ENCODE results near the gene ROBO3.

ROBO3 gene

DNA sequence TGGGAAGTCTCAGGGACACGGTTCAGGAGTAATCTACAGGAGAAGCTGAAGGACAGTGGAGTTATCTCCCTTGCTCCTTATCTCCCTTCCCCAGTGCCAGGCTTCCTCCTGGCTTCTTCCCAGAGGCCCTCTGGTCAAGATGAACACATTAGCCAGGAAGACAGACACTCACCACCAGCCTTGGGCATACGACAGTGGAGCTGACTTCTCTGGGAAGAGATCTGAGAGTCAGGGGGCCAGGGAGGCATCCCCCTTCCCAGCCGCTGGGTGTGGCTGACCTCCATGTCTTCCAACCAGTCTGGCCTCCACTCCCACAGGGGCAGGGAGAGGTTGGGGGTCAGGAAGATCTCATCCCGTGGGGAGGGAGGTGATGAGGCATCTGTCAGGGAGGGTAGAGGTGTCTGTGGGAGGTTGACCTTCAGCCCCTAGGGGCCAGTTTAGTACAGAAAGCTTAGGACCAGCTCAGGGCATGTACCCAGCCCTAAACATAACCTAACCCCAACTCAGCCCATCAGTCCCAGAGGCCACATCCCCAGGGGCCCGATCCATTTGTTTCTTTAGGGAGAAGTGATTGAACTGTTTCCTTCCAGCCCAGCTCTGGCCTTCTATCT, 19.7 kb downstream of the ROBO3 start:
- no peak overlapping the region for H3K4me3 Mint-ChIP-seq
- ATAC-seq (replicated peaks), result no peak
- H3K27me3 Mint-ChIP-seq, result peaks cover 32 to 53% of the 10 kb centered on the region in 2 donors
- no peaks in the 10 kb centered on the region for H3K9me3 Mint-ChIP-seq
- H3K36me3 Mint-ChIP-seq (ENCODE audit: insufficient read depth), result no peaks in the 10 kb centered on the region
- H3K27ac Mint-ChIP-seq, result no peak overlapping the region
- DNase-seq, result no peak
- H3K4me1 Mint-ChIP-seq (ENCODE audit: low read depth in 2 of 2), result no peaks in the 10 kb centered on the region

DNA sequence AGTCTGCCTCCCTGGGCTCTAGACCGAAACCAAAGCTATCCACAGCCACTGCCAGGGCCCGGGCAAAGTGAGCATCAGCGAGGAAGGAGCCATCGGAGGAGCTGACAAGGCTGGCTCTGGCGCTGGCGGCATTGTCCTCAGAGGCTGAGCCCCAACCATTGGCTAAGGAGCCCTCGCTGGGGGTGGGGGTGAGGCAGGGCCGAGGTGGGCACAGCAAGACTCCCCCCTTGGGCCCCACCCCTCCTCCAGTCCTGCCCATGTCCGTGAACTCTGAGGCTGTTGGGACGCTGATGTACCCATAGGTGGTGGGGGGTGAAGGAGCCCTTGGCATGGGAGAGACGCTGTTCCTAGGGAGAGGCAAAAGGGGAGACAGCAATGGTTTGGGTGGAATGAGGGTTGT, 21.2 kb downstream of the ROBO3 start:
- Mint-ChIP-seq H3K4me1 (ENCODE audit: low read depth in 2 of 2) (no peaks in the 10 kb centered on the region), H3K36me3 (ENCODE audit: insufficient read depth) (no peaks in the 10 kb centered on the region), H3K27me3 (peaks cover 32 to 53% of the 10 kb centered on the region in 2 donors), H3K27ac (no peak overlapping the region), H3K9me3 (no peaks in the 10 kb centered on the region), H3K4me3 (no peak overlapping the region)
- ATAC-seq (replicated peaks) (no peak), DNase-seq (no peak)

DNA sequence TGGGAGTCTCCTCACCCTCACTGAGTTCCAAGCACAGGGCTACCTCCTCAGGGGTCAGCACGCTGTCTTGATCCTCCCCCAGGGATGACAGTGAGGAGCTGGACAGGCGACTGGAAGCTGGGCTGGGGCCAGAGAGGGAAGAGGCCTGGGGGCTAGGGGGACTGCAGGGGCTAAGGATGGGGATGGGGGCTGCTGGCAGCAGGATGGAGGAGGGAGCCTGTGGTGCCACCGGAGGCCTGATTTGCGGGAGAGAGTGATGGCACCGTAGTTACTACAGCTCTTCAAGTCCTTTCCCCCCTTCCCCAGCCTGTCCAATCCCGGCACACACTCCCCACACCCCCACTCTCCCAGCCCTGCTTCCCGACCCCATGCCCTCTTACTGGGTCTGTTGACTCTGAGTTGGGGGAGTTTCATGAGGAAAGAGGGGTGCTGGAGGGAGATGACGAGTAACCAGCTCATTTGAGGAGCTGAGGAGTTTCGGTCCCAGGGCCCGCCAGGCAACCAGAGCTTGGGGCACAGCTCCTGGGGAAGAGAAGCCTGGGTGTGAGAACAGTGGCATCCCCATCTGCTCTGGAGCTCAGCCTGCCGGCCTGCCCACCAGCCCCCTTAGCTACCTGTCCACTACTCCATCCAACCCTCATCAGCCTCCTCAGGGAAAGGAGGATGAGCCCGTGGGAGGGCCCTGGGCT, 21.9 kb downstream of the ROBO3 start:
- no peaks in the 10 kb centered on the region for H3K9me3 Mint-ChIP-seq
- H3K4me3 Mint-ChIP-seq, result no peak overlapping the region
- ATAC-seq (replicated peaks) (no peak), DNase-seq (no peak)
- no peaks in the 10 kb centered on the region for H3K4me1 Mint-ChIP-seq (ENCODE audit: low read depth in 2 of 2)
- peaks cover 32 to 54% of the 10 kb centered on the region in 2 donors for H3K27me3 Mint-ChIP-seq
- H3K27ac Mint-ChIP-seq, result no peak overlapping the region
- no peaks in the 10 kb centered on the region for H3K36me3 Mint-ChIP-seq (ENCODE audit: insufficient read depth)

DNA sequence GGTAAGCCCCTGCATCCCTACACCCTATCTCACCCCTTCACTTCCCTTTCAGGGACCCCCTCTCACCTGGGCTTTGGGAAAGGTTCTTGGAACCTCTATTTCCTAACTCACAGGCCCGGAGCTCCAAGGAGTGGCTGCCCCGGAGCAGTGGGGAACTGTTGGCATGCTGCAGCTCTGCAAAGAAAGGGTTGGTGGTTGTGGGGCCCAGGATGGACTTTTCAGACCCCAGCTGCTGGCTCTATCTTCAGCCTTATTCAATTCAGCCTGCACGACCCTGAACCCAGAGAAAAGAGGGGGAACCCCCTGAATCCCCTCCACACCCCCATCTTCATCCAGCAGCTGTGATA, 22.4 kb downstream of the ROBO3 start:
- DNase-seq, result no peak
- Mint-ChIP-seq H3K4me1 (ENCODE audit: low read depth in 2 of 2) (no peaks in the 10 kb centered on the region), H3K27ac (no peak overlapping the region), H3K4me3 (no peak overlapping the region), H3K27me3 (peaks cover 32 to 59% of the 10 kb centered on the region in 2 donors), H3K36me3 (ENCODE audit: insufficient read depth) (peaks cover 1% of the 10 kb centered on the region), H3K9me3 (no peaks in the 10 kb centered on the region)
- no peak for ATAC-seq (replicated peaks)

DNA sequence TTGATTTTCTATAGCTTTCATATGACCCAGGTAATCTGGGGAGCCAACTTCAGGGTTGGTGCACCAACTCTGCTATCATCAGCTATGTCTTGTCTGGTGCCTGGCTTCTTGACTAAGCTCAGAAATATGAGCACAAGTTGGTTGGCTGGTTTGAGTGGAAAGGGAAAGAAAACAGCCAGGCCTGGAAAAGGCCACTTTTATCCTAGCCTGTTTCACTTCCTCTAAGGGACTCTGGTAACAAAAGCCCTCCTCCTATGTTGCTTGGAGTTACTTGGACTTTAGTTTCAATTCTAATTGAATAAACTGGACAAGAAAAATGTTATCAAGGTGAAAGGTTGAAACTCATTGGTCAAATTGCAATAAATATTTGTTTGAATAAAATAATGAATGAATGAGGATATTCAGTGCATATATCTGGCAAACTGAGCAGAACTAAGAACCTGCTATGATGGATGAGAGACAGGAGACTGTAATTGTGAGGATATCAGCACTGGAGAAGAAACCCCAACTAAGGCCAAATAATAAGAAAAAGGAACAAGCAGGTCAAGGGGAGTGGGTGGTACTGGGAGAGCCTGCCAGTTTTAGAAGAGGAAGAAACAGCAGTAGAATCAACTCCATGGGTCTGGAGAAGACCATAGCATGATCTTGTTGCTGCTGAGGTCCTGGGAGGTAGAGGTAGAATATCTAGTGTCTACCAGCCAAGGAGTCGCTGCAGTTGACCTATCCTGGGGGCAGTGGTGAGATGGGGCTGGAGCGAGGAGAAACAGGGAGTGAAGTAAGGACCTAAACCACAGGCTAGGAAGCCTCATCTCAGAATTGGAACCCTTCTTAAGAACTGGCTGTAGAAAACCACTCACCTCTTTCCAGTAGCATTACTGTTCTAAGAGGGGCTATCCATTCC, 24.2 kb downstream of the ROBO3 start:
- H3K4me1 Mint-ChIP-seq (ENCODE audit: low read depth in 2 of 2), result no peaks in the 10 kb centered on the region
- no peak overlapping the region for H3K4me3 Mint-ChIP-seq
- no peak overlapping the region for H3K27ac Mint-ChIP-seq
- H3K27me3 Mint-ChIP-seq, result peaks cover 25 to 63% of the 10 kb centered on the region in 2 donors
- H3K9me3 Mint-ChIP-seq, result no peaks in the 10 kb centered on the region
- H3K36me3 Mint-ChIP-seq (ENCODE audit: insufficient read depth), result peaks cover 4% of the 10 kb centered on the region
- no peak for DNase-seq
- no peak for ATAC-seq (replicated peaks)

DNA sequence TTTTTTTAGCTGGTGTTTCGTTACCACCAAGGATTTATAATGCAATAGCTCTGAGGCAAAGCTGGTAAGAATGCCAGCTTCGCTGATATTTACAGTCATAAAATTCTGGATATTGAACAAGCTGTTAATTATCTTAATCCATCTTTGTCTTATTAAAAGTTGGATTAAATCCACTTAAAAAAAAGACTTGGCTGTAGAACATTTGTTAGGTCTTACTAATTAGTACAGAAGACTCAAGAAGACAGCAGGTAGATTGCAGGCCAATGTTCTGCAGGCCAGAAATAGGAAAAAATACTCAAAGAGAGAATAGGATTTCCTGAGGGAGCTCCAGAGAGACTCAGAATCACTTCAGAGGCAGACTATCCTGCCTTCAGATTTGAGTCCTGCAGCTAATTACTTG, 24.9 kb downstream of the ROBO3 start:
- H3K27me3 Mint-ChIP-seq, result peaks cover 25 to 63% of the 10 kb centered on the region in 2 donors
- no peak for ATAC-seq (replicated peaks)

DNA sequence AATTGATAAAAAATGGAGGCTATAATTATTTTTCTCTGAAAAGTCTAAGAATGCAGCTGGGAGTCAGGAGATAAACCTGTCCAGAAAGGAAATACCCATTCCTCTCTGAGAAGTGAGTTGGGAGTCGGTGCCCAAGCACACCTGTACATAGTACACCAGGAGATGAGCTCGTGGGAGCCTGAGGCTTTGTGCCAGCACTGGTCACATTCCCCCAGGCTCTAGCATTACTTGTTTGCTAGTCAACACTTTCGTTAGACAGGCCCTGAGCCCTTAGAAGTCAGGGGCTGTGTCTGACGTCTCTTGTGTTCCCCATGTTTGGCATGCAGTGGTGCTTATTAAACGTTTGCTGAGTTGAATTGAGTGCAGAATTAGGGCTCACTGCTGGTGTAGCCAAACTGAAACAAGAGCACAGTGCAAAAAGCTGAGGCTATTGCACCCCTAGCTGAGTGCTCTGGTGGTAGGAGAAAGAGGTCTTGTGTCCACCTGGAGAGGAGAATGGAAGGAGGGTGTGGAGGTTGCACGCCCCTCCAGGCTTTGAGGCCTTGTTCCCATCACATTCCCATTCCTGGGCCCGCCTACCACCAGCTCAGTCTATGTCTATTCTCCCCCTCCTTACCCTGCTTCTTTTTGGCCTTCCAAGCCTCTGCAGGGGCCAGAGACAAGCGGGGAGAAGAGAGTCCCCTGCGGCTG, 25.6 kb downstream of the ROBO3 start:
- DNase-seq (no peak), ATAC-seq (replicated peaks) (no peak)
- no peaks in the 10 kb centered on the region for H3K4me1 Mint-ChIP-seq (ENCODE audit: low read depth in 2 of 2)

More for the DNA sequence above, 24.9 kb downstream of the ROBO3 start:
- peaks cover 4% of the 10 kb centered on the region for H3K36me3 Mint-ChIP-seq (ENCODE audit: insufficient read depth)
- H3K9me3 Mint-ChIP-seq, result no peaks in the 10 kb centered on the region
- no peak for DNase-seq
- H3K4me3 Mint-ChIP-seq, result no peak overlapping the region
- no peaks in the 10 kb centered on the region for H3K4me1 Mint-ChIP-seq (ENCODE audit: low read depth in 2 of 2)
- no peak overlapping the region for H3K27ac Mint-ChIP-seq

DNA sequence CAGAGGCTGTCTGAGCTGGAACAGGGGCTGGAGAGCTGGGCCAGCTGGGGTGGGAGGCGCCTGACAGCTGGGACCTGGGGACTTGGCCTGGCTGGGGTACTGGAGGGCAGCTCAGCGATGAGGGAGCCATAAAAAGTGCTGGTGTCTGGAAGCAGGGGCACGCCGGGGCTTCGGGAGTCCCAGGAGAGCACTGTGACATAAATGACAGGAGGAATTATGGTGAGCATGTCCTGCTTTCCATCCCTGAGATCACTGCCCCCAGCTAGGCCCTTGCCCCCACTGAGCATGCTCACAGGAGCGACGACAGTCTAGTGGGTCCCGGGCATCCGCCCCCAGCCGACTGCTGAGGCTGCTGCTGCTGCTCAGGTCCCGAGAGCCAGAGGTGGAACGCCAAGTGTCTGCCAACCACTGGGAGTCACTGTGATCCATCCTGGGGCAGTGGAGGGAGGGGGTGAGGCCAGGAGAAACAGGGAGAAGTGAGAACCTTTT, 26.2 kb downstream of the ROBO3 start:
- ATAC-seq (replicated peaks), result no peak
- H3K36me3 Mint-ChIP-seq (ENCODE audit: insufficient read depth), result peaks cover 4% of the 10 kb centered on the region
- H3K27ac Mint-ChIP-seq, result no peak overlapping the region
- no peaks in the 10 kb centered on the region for H3K4me1 Mint-ChIP-seq (ENCODE audit: low read depth in 2 of 2)
- no peak overlapping the region for H3K4me3 Mint-ChIP-seq
- peaks cover 15 to 57% of the 10 kb centered on the region in 2 donors for H3K27me3 Mint-ChIP-seq
- DNase-seq, result no peak
- H3K9me3 Mint-ChIP-seq, result no peaks in the 10 kb centered on the region

More for the DNA sequence above, 25.6 kb downstream of the ROBO3 start:
- H3K27ac Mint-ChIP-seq, result no peak overlapping the region
- peaks cover 4% of the 10 kb centered on the region for H3K36me3 Mint-ChIP-seq (ENCODE audit: insufficient read depth)
- H3K27me3 Mint-ChIP-seq, result peaks cover 20 to 60% of the 10 kb centered on the region in 2 donors
- H3K4me3 Mint-ChIP-seq, result no peak overlapping the region
- H3K9me3 Mint-ChIP-seq, result no peaks in the 10 kb centered on the region

DNA sequence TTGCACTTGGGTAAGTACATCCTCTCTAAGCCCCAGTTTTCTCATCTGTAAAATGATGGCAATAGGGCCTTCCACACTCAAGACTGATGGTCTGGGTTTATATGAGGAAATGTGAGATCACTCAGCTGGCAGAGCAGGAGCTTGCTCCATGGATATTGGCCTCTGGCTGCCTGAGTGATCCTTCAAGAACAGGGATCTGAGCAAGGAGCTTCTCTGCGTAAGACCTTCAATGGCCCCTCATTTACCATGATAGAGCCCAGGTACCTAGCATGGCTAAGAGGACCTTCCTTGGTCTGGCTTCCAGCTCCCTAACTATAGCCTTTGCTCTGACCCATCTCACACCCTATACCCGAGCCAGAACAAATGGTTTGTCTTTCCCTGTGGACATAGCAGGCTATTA, 26.9 kb downstream of the ROBO3 start:
- H3K36me3 Mint-ChIP-seq (ENCODE audit: insufficient read depth), result peaks cover 4% of the 10 kb centered on the region
- H3K4me1 Mint-ChIP-seq (ENCODE audit: low read depth in 2 of 2), result no peaks in the 10 kb centered on the region
- H3K27ac Mint-ChIP-seq, result no peak overlapping the region
- H3K27me3 Mint-ChIP-seq, result peaks cover 10 to 57% of the 10 kb centered on the region in 2 donors
- no peak for DNase-seq
- H3K9me3 Mint-ChIP-seq, result no peaks in the 10 kb centered on the region
- H3K4me3 Mint-ChIP-seq, result no peak overlapping the region
- ATAC-seq (replicated peaks), result no peak

DNA sequence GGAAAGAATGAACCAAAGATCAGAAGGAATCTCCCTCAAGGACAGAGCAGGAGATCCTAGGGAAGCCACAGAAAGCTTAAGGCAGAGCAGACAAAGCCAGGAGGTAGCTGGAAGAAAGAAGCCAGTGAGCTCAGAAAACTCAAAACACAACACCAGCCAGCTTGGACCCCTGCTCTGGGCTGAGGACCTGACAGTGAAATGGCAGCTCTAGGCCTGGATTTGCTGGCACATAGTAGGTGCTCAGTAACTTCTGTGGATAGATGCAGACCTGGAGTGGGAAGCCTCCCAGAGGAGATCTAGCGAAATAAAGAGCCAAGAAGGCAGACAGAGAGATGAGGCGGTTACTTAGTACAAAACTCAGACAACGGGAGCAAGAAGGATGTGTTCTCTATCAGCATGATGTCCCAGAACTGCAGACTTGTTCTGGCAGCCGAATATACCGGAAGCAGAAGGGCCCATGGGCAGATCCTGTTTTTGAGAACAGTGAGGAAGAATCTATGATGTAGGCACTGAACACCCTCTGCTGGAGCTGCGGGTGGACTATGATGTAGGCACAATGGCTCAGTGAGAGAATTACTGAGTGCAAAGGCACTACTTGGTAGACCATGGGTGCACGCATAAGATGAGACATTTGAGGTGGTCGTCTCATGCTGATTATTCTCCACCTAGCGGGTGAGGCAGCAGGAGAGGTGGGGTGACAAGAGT, 27.7 kb downstream of the ROBO3 start:
- Mint-ChIP-seq H3K36me3 (ENCODE audit: insufficient read depth) (peaks cover 4% of the 10 kb centered on the region), H3K9me3 (no peaks in the 10 kb centered on the region), H3K27ac (no peak overlapping the region), H3K27me3 (peaks cover 15 to 50% of the 10 kb centered on the region in 2 donors), H3K4me3 (no peak overlapping the region), H3K4me1 (ENCODE audit: low read depth in 2 of 2) (no peaks in the 10 kb centered on the region)
- DNase-seq (no peak), ATAC-seq (replicated peaks) (no peak)

DNA sequence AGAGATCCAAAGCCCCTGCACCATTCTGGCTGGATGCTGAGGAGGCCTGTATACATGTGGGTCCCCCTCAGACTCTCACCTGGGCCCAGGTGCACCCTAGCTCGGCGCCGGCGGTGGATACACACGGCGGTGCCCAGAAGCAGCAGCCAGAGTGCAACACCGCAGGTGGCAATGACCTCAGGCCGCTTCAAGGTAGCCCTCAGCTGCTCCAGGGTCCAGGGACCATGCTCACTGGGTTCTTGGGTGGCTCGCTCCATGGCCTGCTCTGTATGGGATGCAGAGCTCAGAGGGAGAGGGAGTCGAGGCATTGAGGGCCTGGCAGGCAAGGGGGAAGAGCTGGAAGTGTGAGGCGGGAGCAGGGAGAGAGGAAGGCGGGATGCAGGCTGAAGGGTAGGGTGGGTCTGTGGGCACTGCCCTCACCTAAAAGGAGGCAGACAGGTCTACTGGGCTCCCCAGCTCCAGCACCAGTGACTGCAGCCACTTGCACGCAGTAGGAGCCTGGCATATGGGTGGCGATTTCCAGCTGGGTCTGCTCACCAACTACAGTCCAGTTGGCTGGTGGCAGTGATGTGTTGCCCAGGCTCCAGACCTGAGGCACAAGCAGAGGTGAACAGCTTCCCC, 28.7 kb downstream of the ROBO3 start:
- Mint-ChIP-seq H3K36me3 (ENCODE audit: insufficient read depth) (peaks cover 4% of the 10 kb centered on the region), H3K4me3 (no peak overlapping the region), H3K27ac (no peak overlapping the region), H3K9me3 (no peaks in the 10 kb centered on the region), H3K4me1 (ENCODE audit: low read depth in 2 of 2) (no peaks in the 10 kb centered on the region), H3K27me3 (peaks cover 6 to 45% of the 10 kb centered on the region in 2 donors)
- DNase-seq, result no peak
- no peak for ATAC-seq (replicated peaks)

DNA sequence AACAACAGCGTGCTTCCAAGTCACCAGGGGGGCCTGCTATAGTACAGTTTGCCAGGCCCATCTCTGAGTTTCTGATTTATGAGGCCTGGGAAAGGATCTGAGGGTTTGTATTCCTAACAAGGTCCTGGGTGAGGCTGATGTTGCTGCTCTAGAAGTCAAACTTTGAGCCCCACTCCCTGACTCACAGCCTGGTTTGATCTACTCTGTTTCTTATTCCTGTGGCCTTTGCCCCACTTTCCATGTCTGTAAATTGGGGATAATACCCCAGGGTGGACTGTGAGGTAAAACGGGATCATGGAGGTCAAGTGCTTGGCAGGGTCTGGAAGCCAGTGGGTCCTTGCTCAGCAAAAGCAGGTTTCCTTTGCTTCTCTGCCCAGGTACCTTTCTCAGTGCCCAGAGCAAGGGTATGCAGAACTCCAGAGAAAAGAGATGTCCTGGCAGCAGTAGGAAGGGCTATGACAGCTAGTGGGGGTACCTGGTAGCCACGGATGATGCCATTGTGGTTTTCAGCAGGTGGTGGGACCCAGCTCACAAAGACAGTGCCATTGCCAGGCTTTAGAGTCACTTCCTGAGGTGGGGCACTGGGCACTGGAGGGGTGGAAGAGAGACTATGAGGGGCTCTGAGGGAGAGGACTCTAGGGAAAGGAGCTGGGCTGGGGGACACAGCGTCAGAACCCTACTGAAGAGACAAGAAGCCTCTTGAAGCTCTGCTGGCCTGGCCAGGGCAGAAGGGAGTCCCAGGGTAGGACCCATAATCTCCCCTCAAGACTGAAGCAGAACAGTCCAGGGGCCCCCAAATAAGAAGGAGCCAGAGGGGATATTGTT, 29.6 kb downstream of the ROBO3 start:
- Mint-ChIP-seq H3K36me3 (ENCODE audit: insufficient read depth) (peaks cover 4% of the 10 kb centered on the region), H3K4me3 (no peak overlapping the region), H3K9me3 (no peaks in the 10 kb centered on the region), H3K27me3 (peaks cover 14 to 54% of the 10 kb centered on the region in 2 donors), H3K27ac (no peak overlapping the region), H3K4me1 (ENCODE audit: low read depth in 2 of 2) (no peaks in the 10 kb centered on the region)
- ATAC-seq (replicated peaks) (no peak), DNase-seq (no peak)

Data from effector memory CD8-positive, alpha-beta T cell (primary cell).